NCI-H2107 (cell line): ENCODE measurements around the gene STK11IP.
"Not testable (repeated sequence)": the region's sequence is repeated elsewhere in the genome, so short reads cannot be mapped to it uniquely, and the experiment has no call there.

Experiments
- DNase-seq: peaks from one replicate; lab custom pipeline; 2025; lab: John Stamatoyannopoulos, UW

Gene STK11IP

DNA sequence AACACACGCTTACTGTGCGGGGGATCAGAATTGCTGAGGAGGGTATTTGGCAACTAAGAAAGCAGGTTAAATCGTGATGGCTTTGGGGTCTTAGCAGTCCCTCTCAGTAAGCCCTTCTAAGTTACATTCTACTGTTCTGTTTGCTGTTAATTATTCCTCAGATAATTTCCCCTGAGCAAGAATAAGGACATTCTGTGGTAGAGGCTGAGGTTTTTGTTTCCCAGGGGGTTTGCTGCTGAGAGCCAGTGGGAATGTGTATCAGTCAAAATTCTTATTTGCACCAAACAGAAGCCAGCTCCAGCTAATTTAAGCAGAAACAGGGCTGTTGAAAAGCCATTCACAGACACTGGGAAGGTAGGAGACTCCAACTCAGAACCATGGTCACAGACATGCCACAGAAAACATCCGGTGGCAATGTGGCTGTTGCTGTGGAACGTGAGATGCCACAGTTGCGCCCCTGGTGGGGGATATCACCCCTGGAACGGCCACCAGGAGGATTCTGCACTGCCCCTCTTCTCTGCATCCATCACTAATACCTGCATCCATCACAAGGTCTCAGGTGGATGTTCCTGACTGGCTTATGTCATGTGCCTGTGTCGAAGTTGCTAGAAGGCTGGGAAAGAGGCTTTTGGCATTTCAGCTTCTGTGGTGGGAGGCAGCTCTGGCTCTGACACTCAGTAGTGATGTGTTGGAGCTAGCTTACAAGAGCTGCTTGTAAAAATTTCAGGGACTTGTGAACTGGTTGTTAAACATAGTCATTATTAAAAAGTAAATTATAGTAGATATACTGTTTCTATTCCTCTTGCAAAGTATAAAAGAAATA is 53.0 kb downstream of the STK11IP start:
- DNase-seq = no peak

DNA sequence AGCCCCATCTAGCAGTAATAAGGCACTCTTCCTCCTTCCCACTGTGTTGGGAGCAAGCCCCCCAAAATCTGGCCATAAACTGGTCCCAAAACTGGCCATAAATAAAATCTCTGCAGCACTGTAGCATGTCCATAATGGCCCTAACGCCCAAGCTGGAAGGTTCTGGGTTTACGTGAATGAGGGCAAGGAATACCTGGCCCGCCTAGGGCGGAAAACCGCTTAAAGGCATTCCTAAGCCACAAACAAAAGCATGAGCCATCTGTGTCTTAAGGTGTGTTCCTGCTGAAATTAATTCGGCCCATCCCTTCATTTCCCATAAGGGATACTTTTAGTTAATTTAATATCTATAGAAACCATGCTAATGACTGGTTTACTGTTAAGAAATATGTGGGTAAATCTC is 54.0 kb downstream of the STK11IP start:
- DNase-seq = not testable (repeated sequence)

DNA sequence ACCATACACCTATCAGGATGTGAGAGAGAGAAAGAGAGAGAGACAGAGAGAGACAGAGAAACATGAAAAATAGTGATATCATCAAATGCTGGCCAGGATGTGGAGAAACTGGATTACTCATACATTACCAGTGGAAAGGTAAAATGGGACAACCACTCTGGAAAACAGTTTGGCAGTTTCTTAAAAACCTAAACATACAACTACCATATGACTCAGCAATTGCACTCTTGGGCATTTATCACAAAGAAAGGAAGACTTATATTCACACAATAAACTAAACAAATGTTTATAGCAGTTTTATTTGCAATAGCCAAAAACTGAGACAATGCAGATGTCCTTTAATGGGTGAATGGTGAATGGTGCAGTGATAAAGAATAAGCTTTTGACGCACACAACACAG is 58.9 kb downstream of the STK11IP start:
- DNase-seq = no peak

DNA sequence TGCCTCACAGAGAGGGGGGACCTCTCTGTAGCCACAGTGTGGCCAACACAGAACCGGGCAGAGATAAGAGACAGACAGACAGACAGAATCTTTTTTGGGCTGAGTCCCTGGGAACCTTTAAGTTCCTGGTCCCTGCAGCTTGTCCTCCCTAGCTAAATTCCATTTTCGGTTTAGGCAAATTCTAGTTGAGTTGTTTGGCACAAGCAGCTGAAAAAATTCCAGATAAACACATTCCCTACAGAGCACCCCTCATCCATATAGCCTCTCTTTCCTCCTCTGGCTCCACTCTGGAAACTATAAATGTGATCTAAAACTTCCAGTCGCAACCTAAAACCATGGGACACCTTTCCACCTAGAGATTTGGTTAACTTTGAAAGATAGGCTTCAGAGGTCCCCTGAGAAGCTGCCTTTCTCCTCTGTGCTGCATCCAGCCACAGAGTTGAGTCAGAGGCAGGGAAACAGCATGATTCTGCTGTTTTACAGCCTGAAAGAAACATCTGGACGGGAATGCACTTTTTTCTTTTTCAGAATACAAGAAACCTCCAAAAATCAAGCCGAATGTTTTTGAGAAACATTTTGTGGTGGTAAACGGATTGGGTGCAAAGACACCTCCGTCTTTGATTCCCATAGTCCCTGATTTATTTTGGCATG is 60.7 kb downstream of the STK11IP start:
- no peak for DNase-seq

DNA sequence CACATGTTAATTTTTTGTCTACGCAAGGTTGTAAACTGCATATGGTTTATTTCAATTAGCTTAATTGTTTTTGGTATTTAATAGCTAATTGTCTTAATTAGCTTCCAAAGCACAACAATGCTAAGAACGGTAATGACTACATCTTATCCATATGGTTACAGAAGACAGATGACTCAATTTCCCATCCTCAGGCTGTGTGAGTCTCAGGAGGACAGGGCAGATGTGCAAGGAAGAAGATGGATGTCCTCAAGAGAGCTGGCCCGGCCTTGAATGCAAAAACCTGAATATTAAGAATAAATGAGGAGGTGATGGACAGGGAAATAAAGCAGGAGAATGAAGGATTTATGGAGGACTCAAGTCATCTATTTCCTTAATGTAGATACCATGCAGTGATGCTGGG is 61.2 kb downstream of the STK11IP start:
- no peak for DNase-seq

DNA sequence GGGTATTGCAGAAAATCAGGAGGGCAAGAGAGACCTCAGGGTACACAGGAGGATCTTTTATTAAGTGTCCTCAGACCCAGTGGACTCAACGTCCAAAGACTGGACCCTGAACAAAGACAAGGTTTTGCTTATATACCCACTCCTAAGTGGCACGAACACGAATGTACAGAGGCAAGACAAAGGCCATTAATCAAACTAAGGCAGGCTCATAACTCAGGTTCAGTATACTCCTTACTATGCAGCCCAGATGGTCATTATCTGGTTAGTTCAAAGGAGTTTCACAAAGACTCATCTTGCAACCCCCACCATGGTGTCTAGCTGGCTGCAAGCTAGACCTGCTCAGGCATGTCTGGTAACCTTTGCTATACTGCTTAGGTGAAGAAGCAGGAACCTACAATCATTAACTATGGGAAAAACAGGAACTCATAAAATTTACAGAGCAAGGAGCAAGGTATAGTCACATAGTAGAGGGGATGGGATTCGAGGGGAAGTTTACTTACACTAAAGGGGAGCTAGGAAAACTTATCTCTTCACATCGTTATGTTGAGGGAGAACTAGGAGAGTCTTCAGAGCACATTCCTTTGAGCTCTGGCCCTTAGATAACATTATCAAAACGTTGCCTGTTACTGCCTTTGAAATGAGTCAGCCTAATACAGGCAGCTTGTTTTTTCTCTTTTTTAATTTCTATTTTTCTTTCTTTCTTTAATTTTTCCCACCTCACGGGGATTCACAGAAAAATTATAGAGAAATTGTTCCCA is 63.7 kb downstream of the STK11IP start:
- no peak for DNase-seq

DNA sequence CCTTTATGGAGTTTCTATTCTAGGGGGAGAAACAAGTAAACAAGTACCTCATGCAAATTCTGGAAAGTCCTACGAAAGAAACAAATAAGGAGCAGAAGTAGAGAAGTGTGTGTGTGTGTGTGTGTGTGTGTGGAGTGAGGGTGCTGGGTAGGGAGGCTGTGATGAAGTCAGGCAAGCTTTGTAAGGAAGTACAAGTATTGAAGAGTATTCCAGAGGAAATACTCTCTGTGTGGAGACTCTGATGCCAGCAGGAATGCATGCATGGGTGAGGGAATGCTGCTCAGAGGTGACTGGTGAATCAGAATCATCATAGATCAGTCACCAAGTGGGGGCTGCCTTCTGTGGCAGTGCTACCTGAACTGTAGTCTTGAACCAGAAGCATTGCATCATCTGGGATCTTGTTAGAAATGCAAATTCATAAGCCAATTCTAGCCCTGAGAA is 64.3 kb downstream of the STK11IP start:
- DNase-seq = no peak

DNA sequence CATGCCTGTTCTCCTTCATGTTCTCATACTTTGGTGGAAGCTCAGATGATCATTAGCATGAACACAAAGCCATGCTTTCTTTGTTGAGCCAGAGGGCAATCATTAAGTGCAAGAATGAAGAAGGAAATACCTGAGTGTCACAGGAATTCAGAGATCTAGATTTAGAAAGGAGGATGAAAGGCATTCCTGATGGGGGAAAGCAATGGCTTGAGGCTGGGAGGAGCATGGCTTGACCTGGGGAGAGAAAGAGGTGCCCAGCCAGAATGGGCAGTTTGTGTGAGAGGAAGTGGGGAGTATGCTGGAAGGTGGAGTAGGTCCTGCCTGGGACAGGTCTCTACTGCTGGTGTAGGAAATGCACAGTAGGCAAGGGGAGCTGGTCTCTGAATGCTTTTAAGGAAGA is 64.9 kb downstream of the STK11IP start:
- no peak for DNase-seq

DNA sequence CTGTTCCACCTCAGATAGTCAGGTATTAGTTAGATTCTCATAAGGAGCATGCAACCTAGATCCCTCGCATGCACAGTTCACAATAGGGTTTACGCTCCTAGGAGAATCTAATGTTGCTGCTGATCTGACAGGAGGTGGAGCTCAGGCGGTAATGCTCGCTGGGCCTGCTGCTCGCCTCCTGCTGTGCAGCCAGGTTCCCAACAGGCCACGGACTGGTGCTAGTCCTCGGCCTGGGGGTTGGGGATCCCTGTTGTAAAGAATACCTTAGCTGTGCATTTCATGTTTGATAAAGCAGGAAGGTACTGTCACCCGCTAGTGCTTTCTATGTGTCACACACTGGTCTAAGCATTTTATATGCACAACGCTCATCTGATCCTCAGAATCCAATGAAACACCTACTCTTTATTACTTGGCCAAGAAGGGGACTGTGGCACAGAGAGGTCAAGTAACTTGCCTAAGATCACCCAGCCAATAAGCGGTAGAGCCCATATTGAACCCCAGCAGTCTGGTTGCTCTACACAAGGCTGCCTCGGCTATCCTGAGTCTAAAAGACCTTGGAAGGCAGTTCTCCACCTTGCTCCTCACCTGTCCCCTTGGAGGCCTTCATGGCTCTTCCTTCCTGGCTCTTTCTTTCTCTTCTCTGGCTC is 65.6 kb downstream of the STK11IP start:
- no peak for DNase-seq

DNA sequence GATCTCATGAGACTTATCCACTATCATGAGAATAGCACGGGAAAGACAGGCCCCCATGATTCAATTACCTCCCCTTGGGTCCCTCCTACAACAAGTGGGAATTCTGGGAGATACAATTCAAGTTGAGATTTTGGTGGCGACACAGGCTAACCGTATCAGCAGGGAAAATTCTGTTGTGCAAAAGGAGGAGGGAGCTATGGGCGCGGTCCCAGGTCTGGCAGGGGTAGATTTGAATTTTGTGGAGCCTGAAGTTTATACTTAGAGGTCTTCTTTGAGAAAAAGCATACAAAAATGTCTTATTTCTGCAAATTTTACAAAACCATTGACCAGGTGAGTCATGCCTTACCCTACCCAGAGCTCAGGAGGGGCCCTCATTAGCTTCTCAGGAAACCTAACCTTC is 66.4 kb downstream of the STK11IP start:
- no peak for DNase-seq

DNA sequence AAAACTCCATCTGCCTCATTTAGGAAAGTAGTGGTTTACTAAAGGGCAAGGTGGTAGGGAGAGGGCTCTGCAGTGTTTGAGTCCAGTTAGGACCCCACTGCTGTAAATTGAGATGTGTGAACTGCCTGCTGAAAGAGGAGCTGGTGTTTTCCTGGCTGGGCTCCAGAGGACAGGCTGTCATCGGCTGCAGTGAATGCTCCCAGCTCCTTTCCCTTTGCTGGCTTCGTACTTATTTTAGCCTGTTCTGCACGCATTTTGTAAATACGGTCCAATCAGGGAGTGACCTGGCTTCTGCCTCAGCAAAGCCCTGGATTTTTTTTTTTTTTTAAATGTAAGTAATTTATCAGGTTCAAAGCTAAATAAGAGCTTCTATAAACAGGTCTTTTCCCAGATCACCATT is 67.3 kb downstream of the STK11IP start:
- DNase-seq = no peak

DNA sequence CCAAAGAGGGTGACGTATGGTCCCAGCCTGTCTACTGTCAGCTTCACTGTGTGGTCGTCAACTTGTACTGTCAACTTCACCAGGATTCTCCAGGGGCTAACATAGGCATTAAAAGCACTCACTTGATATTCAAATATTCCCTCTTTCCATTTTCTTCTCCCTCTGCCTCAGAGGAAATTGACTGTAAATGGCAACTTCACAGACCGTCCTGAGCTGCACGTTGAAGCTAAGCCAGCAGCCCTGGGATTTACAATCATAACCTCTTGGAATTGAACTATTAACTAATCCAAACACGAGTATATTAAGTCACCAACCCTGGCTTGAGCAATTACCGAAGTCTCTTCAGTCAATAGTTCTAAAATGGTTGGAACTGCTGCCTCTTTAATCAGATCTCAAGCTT is 68.3 kb downstream of the STK11IP start:
- DNase-seq = no peak
